Astrocyte (in vitro differentiated cells and primary cell): ENCODE data around the gene MZT2B.
"Not testable (repeated sequence)": the region's sequence is repeated elsewhere in the genome, so short reads cannot be mapped to it uniquely, and the experiment has no call there.

ENCODE experiments used
- EZH2 ChIP-seq: IDR thresholded peaks from 2 replicates; pipeline ENCODE4 v1.6.1; 2012; ENCODE audit warnings: mild to moderate bottlenecking, low read length, inconsistent platforms; ENCODE audit not compliant: insufficient read depth
- TF ChIP-seq, protein P1 (sequence below): IDR thresholded peaks from 2 replicates; pipeline ENCODE4 v1.5.1; 2011; ENCODE audit warnings: low read depth, mild to moderate bottlenecking, inconsistent platforms, low read length, moderate library complexity; ENCODE audit not compliant: insufficient read depth

GRCh38 chr2:130152136-130152815 is 29.8 kb upstream of the MZT2B start:
- TF ChIP-seq, protein P1, sequence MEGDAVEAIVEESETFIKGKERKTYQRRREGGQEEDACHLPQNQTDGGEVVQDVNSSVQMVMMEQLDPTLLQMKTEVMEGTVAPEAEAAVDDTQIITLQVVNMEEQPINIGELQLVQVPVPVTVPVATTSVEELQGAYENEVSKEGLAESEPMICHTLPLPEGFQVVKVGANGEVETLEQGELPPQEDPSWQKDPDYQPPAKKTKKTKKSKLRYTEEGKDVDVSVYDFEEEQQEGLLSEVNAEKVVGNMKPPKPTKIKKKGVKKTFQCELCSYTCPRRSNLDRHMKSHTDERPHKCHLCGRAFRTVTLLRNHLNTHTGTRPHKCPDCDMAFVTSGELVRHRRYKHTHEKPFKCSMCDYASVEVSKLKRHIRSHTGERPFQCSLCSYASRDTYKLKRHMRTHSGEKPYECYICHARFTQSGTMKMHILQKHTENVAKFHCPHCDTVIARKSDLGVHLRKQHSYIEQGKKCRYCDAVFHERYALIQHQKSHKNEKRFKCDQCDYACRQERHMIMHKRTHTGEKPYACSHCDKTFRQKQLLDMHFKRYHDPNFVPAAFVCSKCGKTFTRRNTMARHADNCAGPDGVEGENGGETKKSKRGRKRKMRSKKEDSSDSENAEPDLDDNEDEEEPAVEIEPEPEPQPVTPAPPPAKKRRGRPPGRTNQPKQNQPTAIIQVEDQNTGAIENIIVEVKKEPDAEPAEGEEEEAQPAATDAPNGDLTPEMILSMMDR, result not testable (repeated sequence)
- TF ChIP-seq EZH2, result not testable (repeated sequence)
